GM18909 (cell line): ENCODE data around the gene OR6S1.

Source experiments
- ATAC-seq: cut with Tn5 transposase; IDR thresholded peaks from one replicate; pipeline ENCODE4 v1.9.1; 2021; ENCODE audit warnings: mild to moderate bottlenecking; ENCODE audit not compliant: unreplicated experiment, poor library complexity

Gene OR6S1

GRCh38 chr14:20641591-20641990 lies at the start of gene OR6S1:
Gene OR6S1, minus strand, starts transcription at chr14:20641691. Its CDS starts 0 bp downstream, at chr14:20641691.
- no peak for ATAC-seq

- peak; percentile 85 for ATAC-seq
Measured at GRCh38 chr14:20690848-20691640, 49.6 kb upstream of the OR6S1 start.

- ATAC-seq, result no peak
Measured at GRCh38 chr14:20688167-20688839, 46.8 kb upstream of the OR6S1 start, which contains the start of gene ANG. Gene ANG, plus strand, starts transcription at chr14:20688764. Its CDS starts 4,801 bp downstream, at chr14:20693565.

DNA sequence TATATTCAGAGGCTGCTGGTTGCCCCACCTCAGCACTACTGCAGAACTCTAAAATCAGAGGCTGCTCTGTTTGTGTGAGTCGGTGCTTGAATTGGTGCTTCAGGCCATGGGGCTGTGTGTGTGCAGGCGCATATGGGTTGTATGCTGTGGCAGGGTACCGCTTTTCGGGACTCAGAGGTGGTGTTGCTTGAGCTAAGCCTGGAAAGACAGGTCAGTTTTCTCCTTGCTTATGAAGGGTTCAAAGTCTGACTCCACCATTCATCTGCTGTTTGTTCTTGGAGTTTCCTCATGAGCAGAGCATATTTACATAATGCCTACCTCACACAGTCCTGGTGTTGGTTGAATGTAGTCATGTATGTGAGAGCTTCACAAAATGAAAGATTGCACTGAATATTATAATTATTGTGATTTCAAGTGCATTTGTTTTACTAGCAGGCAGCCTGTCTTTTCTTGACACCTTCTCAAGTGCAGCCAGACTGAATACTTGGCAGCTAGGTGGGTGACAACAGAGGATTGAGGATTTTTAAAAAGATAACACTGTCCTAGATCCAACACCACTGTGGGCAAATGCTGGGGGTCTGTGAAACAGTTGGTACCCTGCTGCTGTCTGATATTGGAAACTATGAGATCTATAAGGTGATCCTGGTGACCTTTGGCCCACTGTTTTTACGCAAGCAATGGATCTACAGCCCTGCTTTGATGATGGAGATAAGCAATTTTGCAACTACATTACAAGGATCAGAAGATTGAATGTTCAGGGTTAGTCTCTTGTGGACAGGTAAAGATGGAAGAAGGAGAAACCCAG lies 46.1 kb upstream of the OR6S1 start:
- ATAC-seq, result no peak

DNA sequence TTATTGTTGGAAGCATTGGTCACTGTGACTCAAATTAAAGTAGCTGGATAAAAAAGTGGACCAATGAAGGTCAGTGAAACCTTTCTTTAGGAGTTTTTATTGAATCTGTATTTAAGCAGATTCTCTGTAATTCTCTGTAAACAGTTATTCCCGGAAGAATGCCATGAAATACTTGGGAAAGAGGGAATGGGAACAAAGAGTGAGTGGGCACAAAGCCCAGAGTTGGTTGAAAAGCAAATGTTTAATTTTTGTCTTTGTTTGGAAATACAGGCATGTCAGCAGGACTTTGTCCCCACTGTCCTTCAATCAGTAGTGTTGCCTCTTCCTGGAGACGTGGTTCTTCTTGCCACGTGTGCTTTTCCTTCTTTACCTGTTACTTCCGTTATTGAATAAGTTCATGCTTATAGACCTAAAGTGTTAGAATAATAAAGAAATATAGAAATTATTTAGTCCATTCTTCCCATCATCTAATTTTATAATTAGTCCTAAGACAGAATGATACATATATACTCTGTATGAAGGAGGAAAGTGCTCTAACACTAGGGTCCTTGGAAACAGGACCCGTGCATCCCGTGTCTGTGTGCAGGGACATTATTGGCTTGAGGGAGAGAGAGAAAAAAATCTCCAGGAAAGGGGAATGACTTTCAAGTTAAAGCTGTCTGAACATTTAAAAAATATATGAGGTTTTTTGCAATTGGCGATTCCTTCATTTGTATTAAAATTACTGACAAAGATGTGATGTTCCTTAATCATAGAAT lies 45.1 kb upstream of the OR6S1 start:
- no peak for ATAC-seq

GRCh38 chr14:20684662-20685456 lies 43.4 kb upstream of the OR6S1 start:
- ATAC-seq, result no peak

DNA sequence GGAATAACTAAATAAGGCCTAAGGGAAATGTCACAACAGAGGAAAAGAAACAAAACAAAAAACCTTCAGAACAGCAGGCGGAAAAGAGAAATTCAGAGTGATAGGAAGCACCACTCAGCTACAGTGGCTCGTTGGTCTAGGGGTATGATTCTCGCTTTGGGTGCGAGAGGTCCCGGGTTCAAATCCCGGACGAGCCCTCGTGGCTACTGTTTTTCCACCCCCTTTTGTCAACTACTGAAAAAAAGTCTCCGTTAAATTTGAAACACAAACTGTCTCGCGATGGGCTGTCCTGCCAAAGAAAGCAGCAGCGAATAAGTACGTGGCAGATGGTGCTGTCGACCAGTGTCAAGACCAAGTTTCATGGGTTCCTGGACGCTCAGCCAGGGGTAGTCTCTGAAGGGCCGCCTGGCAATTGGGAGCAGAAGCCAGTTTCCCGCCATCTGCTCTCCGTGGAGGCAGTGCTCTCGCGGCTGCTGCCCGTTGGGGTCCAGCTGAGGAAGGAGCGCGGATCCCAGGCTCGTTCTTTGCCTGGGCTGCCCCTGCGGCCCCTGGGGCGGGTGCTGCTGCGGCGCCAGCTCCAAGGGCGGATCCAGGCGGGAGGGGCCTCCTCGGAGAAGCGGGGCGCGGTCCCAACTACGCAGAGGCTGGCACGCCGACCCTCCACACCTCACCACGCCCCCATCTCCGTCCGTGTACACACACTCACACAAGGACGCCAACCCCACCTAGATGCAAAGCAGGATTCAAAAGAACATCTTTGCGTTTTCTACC lies 42.6 kb upstream of the OR6S1 start, which contains the start of gene RNASE4:
Gene RNASE4, plus strand, starts transcription at position 670 of the 771 bp plus-strand sequence. CDS start 14,812 bp downstream, outside the sequence.
- peak; percentile 32 for ATAC-seq

DNA sequence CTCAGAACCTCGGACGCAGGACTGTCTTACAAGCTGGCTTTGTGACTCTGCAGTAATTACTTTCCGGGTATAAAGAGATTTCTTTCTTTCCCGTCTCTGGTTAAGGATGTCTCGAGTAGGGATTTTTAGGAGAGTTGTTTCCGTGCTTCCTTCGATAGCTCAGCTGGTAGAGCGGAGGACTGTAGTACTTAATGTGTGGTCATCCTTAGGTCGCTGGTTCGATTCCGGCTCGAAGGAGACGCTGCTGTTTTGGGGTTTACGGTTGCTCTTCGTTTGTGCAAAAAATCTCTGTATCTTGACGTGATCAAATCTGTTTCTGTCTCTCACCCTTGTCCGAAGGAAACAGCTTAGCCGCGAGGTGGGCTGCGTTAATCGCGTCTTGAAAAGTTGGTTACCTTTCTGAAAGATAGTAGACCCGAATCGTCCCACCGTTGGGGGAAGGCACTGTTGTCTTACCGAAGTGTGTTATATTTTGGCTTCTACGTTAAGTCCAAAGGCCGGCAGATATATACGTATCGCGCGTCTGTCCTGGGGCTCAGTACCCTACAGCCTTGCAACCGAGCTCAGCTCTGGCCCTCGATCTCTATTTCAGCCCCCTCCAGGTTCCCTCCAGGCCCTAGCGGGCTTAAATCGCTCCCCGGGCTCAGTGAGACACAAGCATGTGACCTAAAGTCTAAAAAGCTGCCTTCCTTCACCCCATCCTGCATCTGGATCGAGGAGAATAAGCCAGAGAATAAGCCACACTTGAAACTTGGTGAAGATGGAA lies 41.8 kb upstream of the OR6S1 start:
- ATAC-seq, result peak; percentile 30

- peak; percentile 47 for ATAC-seq
Measured at GRCh38 chr14:20682435-20683124, 41.1 kb upstream of the OR6S1 start.

GRCh38 chr14:20682127-20682434 lies 40.6 kb upstream of the OR6S1 start:
- no peak for ATAC-seq

- peak; percentile 32 for ATAC-seq
Measured at GRCh38 chr14:20681348-20682126, 40.0 kb upstream of the OR6S1 start.

DNA sequence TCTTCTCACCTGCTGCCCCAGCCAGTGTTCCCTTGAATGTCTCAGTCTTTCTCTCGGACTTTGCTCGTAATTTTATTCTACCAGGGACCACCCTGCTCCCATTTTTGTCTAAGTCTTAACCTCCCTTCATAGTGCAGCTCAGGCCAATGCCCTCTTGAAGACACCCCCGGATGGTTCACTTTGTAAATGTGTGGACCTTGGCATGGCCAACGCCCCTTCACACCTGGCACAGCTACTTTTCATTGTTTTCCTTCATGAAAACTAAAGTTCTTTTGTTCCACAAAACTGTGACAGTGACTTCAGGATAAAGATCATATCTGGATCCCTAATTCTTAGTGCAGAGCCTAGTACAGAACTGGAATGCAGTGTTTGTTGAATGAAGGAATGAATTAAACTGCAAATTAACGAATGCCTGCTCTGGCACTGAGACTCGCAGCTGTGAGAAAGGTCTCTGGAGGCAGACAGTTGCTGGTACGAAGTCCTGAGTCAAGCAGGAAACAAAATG lies 39.4 kb upstream of the OR6S1 start:
- ATAC-seq, result peak; percentile 35

DNA sequence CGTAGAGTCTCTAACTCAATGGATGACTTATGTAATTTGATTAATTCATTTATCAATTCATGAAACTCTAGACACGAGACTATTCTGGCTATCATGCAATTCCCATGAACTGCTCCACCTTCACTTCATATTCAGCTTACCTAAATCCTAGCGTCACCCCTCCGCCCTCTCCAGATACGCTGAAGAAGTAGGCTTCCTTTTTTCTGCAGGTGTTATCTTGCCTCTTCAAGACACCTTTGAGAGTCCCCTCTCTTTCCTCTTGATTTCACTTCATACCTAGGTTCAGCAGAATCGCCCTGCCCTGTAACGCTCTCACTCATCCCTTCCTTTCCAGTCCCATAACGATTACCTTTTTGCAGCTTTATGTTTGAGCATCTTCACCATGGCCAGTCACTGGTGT lies 38.9 kb upstream of the OR6S1 start:
- ATAC-seq, result no peak

DNA sequence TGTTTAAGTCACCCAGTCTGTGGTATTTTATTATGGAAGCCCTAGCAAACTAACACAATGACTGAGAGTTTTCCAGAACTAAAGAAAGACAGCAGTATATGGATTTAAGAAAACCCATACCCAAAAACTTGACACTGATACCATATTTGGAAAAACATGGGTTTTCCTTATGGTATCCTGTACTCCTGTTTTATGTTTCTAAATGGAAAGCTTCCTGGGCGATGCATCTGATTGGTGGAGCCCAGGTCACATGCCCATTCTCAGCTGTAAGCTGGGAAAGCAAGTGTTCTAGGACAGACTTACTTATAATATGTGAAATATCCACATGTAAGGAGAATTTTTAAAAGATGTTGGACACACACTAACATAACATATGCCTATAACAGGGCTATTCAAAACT lies 38.4 kb upstream of the OR6S1 start:
- ATAC-seq, result no peak

DNA sequence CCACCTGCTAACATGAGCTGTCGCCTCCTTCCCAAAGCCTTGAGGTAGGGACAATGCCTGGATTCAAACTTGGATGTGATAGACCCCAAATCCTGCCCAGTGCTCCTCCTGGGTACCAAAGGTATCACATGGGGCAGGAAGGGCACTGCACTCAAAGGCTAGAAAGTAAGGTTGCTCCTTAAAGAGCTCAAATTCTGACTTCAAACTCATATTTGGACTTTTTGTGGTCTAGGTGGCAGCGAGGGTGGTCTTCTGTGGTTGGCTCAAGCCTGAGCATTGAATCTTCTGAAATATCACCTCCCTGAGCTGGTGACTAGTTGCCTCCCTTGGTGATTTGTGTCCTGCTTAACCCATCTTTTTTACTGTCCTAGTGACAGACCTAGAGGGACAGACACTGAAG lies 34.6 kb upstream of the OR6S1 start:
- no peak for ATAC-seq

DNA sequence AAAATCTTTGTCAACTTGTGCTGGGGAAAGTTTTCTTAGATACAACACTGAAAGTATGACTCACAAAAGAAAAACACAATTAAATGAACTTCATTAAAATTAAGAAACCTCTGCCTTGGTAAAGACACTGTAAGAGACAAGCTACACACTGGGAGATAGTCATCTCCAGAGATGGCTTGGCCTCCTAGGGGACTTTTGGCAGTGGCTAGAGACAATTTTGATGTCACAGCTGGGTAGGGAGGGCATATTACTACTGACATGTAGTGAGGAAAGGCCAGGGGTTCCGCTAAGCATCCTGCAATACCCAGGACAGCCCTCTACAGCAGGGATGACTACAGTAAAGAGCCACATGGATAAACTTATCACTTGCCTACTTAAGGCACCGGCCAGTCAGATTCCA lies 34.2 kb upstream of the OR6S1 start:
- ATAC-seq, result no peak
